ENCODE data around the gene PDCD2L.
"Not testable (repeated sequence)": the region's sequence is repeated elsewhere in the genome, so short reads cannot be mapped to it uniquely, and the experiment has no call there.

PDCD2L gene

GRCh38 chr19:34380639-34381241 is 23.5 kb upstream of the PDCD2L start:
- DNase-seq, result no peak

GRCh38 chr19:34381399-34382251 is 22.6 kb upstream of the PDCD2L start:
- DNase-seq, result no peak

- DNase-seq, result no peak
These were observed 21.7 kb upstream of the PDCD2L start for GRCh38 chr19:34382471-34382870.

DNA sequence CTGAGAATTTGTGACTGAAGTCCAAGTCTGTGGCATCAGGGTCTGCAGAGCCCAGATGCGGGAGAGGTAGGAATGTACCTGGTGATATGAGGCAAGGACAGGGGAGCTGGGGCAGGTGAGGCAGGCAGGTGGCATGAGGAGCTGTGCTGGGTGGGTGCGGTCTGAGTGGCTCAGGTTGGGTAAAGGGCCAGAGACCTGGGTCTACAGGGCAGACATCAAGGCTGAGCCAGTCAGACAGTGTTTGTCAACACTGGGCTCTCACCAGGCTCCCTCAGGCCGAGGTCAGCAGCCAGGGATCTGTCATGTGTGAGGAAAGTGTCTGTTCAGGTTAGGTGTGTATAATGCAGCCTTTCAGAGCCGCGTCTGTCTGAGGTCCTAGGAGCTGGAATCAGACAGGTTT is 20.6 kb upstream of the PDCD2L start:
- DNase-seq, result no peak

DNA sequence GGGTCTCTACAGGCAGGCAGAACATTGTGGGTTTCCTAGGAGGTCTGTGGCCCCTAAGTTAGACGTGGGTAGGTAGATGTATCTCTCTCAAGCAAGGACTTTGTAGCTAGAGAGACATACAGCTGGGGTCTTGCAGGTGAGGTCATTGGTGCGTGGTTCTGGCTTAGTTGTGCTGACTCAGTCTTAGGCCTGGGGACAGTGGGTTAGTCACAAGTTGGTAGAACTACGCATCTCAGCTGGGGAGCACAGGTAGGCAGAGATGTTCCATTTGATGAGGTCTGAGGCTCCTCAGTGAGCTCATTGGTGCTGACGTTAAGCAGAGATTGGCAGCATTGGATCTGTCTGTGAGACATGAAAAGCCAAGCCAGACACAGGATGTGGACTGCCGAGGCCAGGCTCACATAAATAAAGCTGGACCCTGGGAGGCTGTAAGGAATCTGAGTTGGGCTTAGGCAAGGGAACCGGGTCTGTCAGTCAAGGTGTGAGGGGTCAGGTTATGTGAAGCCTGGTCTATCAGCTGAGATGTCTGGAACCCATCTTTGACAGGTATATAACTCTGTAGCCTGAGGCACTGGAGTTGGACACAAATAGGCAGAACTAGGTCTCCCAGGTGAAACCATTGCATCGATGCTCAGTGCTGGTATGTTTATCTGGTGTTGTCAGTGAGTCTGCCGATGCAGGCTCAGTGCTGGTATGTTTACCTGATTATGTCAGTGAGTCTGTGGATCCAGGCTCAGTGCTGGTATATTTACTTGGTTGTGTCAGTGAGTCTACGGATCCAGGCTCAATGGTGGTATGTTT is 17.4 kb upstream of the PDCD2L start:
- DNase-seq, result no peak

DNA sequence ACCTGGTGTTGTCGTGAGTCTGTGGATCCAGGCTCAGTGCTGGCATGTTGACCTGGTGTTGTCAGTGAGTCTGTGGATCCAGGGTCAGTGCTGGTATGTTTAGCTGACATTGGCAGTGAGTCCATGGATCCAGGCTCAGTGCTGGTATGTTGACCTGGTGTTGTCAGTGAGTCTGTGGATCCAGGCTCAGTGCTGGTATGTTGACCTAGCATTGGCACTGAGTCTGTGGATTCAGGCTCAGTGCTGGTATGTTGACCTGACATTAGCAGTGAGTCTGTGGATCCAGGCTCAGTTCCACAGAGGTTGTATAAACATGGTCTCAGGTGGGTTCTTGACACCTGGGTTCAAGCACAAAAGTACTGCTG is 16.8 kb upstream of the PDCD2L start:
- DNase-seq, result no peak

- not testable (repeated sequence) for DNase-seq
These were observed 15.5 kb upstream of the PDCD2L start for GRCh38 chr19:34388745-34389144.

DNA sequence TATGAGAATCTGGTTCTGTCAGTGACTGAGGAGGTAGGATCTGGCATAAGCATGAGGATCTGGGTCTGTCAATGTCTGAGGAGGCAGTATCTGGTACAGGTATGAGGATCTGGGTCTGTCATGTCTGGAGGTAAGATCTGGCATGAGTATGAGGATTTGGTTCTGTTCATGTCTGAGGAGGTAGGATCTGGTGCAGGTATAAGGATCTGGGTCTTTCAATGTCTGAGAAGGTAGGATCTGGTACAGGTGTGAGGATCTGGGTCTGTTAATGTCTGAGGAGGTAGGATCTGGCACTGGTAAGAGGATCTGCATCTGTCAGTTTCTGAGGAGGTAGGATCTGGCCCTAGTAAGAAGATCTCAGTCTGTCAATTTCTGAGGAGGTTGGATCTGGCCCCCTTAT is 12.4 kb upstream of the PDCD2L start:
- no peak for DNase-seq

DNA sequence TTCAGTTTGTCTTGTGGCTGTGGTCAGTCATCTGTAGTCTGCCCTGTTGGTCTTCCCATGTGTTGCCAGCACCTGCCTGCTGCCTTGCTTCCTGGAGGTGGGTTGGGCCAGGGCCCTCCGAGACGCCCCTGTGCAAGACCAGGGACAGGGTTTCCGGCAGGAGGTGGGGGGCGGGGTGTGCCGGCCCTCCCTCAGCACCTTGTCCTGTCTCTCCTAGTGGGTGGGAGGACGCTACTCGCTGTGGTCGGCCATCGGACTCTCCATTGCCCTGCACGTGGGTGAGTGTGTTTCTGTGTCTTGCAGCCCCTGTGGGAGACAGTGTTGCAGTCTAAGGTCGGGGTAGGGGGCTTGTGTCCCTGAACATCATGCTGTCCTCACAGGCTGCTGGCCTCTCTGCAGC is 11.2 kb upstream of the PDCD2L start:
- DNase-seq, result no peak

DNA sequence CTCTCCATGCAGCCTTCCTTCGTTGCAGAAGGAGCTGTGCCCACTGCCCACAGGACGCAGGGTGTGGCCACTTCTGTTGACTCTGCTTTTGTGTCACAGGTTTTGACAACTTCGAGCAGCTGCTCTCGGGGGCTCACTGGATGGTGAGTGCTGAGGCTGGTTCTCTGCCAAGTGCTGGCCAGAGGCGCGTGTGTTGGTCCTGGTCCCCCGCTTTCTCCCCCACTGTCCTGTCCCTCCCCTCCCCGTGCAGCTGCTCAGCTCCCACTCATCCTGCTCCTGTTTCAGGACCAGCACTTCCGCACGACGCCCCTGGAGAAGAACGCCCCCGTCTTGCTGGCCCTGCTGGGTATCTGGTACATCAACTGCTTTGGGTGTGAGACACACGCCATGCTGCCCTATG is 10.6 kb upstream of the PDCD2L start:
- DNase-seq, result no peak

DNA sequence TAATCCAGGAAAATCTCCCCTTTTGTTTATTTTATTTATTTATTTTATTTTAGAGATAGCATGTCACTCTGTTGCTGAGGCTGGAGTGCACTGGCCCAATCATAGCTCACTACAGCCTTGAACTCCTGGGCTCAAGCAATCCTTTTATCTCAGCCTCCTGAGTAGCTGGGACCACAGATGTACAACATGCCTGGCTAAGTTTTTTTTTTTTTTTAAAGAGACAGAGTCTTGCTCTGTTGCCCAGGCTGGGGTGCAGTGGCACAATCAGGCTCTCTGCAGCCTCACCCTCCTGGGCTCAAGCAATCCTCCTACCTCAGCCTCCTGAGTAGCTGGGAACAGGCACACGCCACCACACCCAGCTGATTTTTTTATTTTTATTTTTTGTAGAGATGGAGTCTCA is 6.3 kb upstream of the PDCD2L start:
- no peak for DNase-seq

GRCh38 chr19:34399886-34400285 is 4.3 kb upstream of the PDCD2L start:
- no peak for DNase-seq

DNA sequence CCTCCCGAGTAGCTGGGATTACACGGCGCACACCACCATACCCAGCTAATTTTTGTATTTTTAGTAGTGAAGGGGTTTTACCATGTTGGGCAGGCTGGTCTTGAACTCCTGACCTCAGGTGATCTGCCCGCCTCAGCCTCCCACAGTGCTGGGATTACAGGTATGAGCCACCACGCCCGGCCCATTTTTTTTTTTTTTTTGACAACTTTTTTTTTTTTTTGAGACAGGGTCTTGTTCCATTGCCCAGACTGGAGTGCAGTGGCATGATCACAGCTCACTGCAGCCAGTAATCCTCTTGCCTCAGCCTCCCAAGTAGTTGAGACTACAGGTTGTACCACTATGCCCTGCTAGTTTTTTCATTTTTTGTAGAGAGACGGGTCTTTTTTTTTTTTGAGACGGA is 3.4 kb upstream of the PDCD2L start:
- not testable (repeated sequence) for DNase-seq

GRCh38 chr19:34402074-34402600 is 2.1 kb upstream of the PDCD2L start:
- DNase-seq, result peak; percentile 9

DNA sequence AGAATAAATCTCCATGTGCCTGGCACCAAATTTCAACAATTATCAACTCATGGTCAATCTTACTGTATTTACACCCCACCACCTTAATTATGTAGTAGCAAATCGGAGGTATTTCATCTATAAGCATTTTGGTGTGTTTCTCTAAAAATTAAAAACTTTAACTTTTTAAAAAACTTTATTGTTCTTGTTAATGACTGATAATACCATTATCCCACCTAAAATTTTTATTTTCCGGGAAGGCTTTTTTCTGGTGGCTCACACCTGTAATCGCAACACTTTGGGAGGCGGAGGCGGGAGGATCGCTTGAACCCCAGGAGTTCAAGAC is 453 bp upstream of the PDCD2L start:
- DNase-seq, result no peak

GRCh38 chr19:34405892-34406660 is 1.9 kb downstream of the PDCD2L start:
- DNase-seq, result no peak

DNA sequence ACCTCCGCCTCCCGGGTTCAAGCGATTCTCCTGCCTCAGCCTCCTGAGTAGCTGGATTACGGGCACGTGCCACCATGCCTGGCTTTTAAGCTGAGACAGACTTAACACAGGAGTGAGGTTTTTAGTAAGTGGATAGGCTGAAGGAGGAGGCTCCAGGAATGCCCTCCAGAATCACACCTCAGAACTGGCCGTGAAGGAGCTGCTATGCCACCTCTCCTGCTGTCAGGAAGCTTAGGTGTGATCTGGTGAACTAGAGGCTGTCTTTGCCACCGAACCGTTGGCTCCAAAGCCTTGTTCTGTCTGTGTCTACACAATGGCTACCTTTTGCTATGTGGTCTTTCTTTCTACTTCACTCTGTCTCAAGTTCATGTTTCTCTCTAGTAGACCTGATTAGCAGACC is 4.2 kb downstream of the PDCD2L start:
- DNase-seq, result no peak

DNA sequence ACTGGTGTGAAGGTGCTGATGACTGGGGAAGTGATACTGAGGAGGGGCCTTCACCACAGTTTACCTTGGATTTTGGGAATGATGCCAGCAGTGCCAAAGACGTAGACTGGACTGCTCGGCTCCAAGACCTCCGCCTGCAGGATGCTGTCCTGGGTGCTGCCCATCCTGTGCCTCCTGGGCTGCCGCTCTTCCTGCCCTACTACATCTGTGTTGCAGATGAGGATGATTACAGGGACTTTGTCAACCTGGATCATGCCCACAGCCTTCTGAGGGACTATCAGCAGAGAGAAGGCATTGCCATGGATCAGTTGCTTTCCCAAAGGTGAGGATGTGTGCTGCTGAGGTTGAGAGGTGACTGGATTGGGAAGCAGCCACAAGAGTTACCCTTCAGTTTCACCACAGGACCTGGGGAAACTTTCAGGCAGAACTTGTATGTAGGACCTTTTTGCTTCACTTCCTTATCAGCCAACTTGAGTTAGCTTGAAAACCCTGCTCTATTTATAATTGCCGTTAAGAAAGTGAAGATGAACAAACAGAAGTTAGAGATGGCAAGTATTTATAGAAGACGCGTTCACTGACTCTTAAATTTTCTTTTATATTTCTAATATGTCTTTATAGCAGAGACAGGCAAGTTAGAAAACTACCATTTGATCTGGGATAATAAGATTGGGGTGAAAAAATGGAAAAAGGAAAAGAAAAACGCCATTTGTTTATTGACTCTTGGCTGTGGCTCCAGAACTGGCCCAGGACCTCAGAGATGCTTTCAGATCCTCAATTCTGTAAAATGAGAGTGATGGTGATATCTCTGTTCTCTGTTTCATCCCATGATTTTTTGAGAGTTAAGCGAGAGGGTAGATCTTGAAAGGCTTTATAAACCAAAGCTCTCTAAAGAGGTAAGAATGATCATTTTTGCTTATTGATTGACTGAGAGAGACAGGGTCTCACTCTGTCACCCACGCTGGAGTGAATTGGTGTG is 5.3 kb downstream of the PDCD2L start:
- no peak for DNase-seq

- DNase-seq, result no peak
These were observed 7.0 kb downstream of the PDCD2L start for GRCh38 chr19:34411216-34411615.

GRCh38 chr19:34416021-34416545 is 11.9 kb downstream of the PDCD2L start:
- DNase-seq, result no peak

GRCh38 chr19:34418300-34418699 is 14.1 kb downstream of the PDCD2L start:
- no peak for DNase-seq

Data from DMS153 (cell line).